ENCODE data around the gene MTNR1A. TPM values are rescaled to one million over a fixed set of nuclear protein-coding genes. Genes with fewer than 3 reads are reported as not detected.

The MTNR1A gene
- total RNA-seq, 1 experiment from 2014 or later, result not detected

- Histone ChIP-seq H3K4me3 (ENCODE audit: low read depth, low read length) (no peak overlapping the region), H3K4me1 (no peaks in the 10 kb centered on the region), H3K9me3 (no peaks in the 10 kb centered on the region), H3K36me3 (ENCODE audit: control insufficient read depth, insufficient read depth, low read length) (no peaks in the 10 kb centered on the region; the same call in 1 of the 2 replicates), H3K27me3 (replicated peaks; ENCODE audit: control insufficient read depth, insufficient read depth, low read length) (no peaks in the 10 kb centered on the region)
- Mint-ChIP-seq H3K27me3 (ENCODE audit: insufficient read depth, unreplicated experiment) (no peaks in the 10 kb centered on the region), H3K4me1 (ENCODE audit: low read depth, unreplicated experiment) (no peaks in the 10 kb centered on the region), H3K4me3 (ENCODE audit: unreplicated experiment) (no peak overlapping the region), H3K36me3 (ENCODE audit: insufficient read depth, unreplicated experiment) (peaks cover 81% of the 10 kb centered on the region), H3K9me3 (ENCODE audit: unreplicated experiment) (no peaks in the 10 kb centered on the region), H3K27ac (ENCODE audit: unreplicated experiment) (no peak overlapping the region)
- TF ChIP-seq CTCF (IDR thresholded peaks at IDR 0.05; ENCODE audit: insufficient read depth in 1 of 2, low read depth in 1 of 2, low read length in 1 of 2, severe bottlenecking in 1 of 2, unreplicated experiment in 1 of 2), result no peak
- BruUV-seq (replicated peaks), result no TSS peak
- CTCF ChIA-PET, result no interaction called here
- DNase-seq, result no peak
- intact Hi-C loops (cut with micrococcal nuclease; ENCODE audit: unreplicated experiment), result no loop called here
- POLR2A ChIA-PET, result no interaction called here
Measured at GRCh38 chr4:186596346-186596745, 41.0 kb upstream of the MTNR1A start.

GRCh38 chr4:186593587-186593973 lies 38.2 kb upstream of the MTNR1A start:
- intact Hi-C loops (cut with micrococcal nuclease; ENCODE audit: unreplicated experiment), result no loop called here
- no peaks in the 10 kb centered on the region for H3K4me1 ChIP-seq
- H3K4me3 ChIP-seq (ENCODE audit: low read depth, low read length), result no peak overlapping the region
- H3K4me3 Mint-ChIP-seq (ENCODE audit: unreplicated experiment), result no peak overlapping the region
- H3K36me3 Mint-ChIP-seq (ENCODE audit: insufficient read depth, unreplicated experiment), result peaks cover 62% of the 10 kb centered on the region
- no TSS peak for BruUV-seq (replicated peaks)
- no peak for DNase-seq
- no peaks in the 10 kb centered on the region for H3K9me3 Mint-ChIP-seq (ENCODE audit: unreplicated experiment)
- CTCF ChIA-PET, result no interaction called here
- no peaks in the 10 kb centered on the region for H3K27me3 Mint-ChIP-seq (ENCODE audit: insufficient read depth, unreplicated experiment)
- no peak overlapping the region for H3K27ac Mint-ChIP-seq (ENCODE audit: unreplicated experiment)
- H3K9me3 ChIP-seq, result no peaks in the 10 kb centered on the region
- no peaks in the 10 kb centered on the region for H3K4me1 Mint-ChIP-seq (ENCODE audit: low read depth, unreplicated experiment)
- POLR2A ChIA-PET, result no interaction called here
- no peaks in the 10 kb centered on the region for H3K27me3 ChIP-seq (replicated peaks; ENCODE audit: control insufficient read depth, insufficient read depth, low read length)
- TF ChIP-seq CTCF (IDR thresholded peaks at IDR 0.05; ENCODE audit: insufficient read depth in 1 of 2, low read depth in 1 of 2, low read length in 1 of 2, severe bottlenecking in 1 of 2, unreplicated experiment in 1 of 2), result no peak
- no peaks in the 10 kb centered on the region; the same call in 1 of the 2 replicates for H3K36me3 ChIP-seq (ENCODE audit: control insufficient read depth, insufficient read depth, low read length)

GRCh38 chr4:186592966-186593586 lies 37.7 kb upstream of the MTNR1A start:
- no TSS peak for BruUV-seq (replicated peaks)
- intact Hi-C loops (cut with micrococcal nuclease; ENCODE audit: unreplicated experiment), result no loop called here
- ChIA-PET POLR2A (no interaction called here), CTCF (no interaction called here)
- Histone ChIP-seq H3K9me3 (no peaks in the 10 kb centered on the region), H3K4me3 (ENCODE audit: low read depth, low read length) (no peak overlapping the region), H3K36me3 (ENCODE audit: control insufficient read depth, insufficient read depth, low read length) (no peaks in the 10 kb centered on the region; the same call in 1 of the 2 replicates), H3K4me1 (no peaks in the 10 kb centered on the region), H3K27me3 (replicated peaks; ENCODE audit: control insufficient read depth, insufficient read depth, low read length) (no peaks in the 10 kb centered on the region)
- H3K27me3 Mint-ChIP-seq (ENCODE audit: insufficient read depth, unreplicated experiment), result no peaks in the 10 kb centered on the region
- DNase-seq, result no peak
- TF ChIP-seq CTCF (IDR thresholded peaks at IDR 0.05; ENCODE audit: insufficient read depth in 1 of 2, low read depth in 1 of 2, low read length in 1 of 2, severe bottlenecking in 1 of 2, unreplicated experiment in 1 of 2), result no peak
- no peaks in the 10 kb centered on the region for H3K4me1 Mint-ChIP-seq (ENCODE audit: low read depth, unreplicated experiment)
- H3K4me3 Mint-ChIP-seq (ENCODE audit: unreplicated experiment), result no peak overlapping the region
- no peak overlapping the region for H3K27ac Mint-ChIP-seq (ENCODE audit: unreplicated experiment)
- H3K9me3 Mint-ChIP-seq (ENCODE audit: unreplicated experiment), result no peaks in the 10 kb centered on the region
- H3K36me3 Mint-ChIP-seq (ENCODE audit: insufficient read depth, unreplicated experiment), result peaks cover 62% of the 10 kb centered on the region

Data from Caco-2 (cell line).